ENCODE results near the gene DLG5.

The DLG5 gene

GRCh38 chr10:77890097-77890496 is 36.5 kb downstream of the DLG5 start:
- no peak for DNase-seq

GRCh38 chr10:77889277-77889903 is 37.2 kb downstream of the DLG5 start:
- DNase-seq: no peak

GRCh38 chr10:77888356-77888703 is 38.2 kb downstream of the DLG5 start:
- DNase-seq: no peak

- DNase-seq: no peak
Measured at GRCh38 chr10:77887631-77888355, 38.8 kb downstream of the DLG5 start.

GRCh38 chr10:77886795-77887355 is 39.7 kb downstream of the DLG5 start:
- no peak for DNase-seq

- DNase-seq: no peak
Measured at GRCh38 chr10:77884181-77884580, 42.4 kb downstream of the DLG5 start.

GRCh38 chr10:77881636-77882035 is 44.9 kb downstream of the DLG5 start:
- no peak for DNase-seq

- DNase-seq: no peak
Measured at GRCh38 chr10:77881222-77881621, 45.3 kb downstream of the DLG5 start.

GRCh38 chr10:77879710-77880109 is 46.8 kb downstream of the DLG5 start:
- DNase-seq: no peak

GRCh38 chr10:77879065-77879464 is 47.5 kb downstream of the DLG5 start:
- DNase-seq: no peak

GRCh38 chr10:77877441-77878344 is 48.9 kb downstream of the DLG5 start:
- peak; percentile 65 for DNase-seq

- DNase-seq: no peak
Measured at GRCh38 chr10:77875730-77876129, 50.8 kb downstream of the DLG5 start.

GRCh38 chr10:77874872-77875271 is 51.7 kb downstream of the DLG5 start:
- DNase-seq: no peak

GRCh38 chr10:77873536-77874380 is 52.8 kb downstream of the DLG5 start:
- no peak for DNase-seq

GRCh38 chr10:77872947-77873535 is 53.5 kb downstream of the DLG5 start:
- no peak for DNase-seq

- no peak for DNase-seq
Measured at GRCh38 chr10:77872151-77872946, 54.2 kb downstream of the DLG5 start.

GRCh38 chr10:77869626-77870420 is 56.7 kb downstream of the DLG5 start:
- no peak for DNase-seq

GRCh38 chr10:77868523-77868922 is 58.0 kb downstream of the DLG5 start:
- no peak for DNase-seq

- no peak for DNase-seq
Measured at GRCh38 chr10:77867124-77867719, 59.3 kb downstream of the DLG5 start.

- no peak for DNase-seq
Measured at GRCh38 chr10:77866598-77866997, 60.0 kb downstream of the DLG5 start.
